ENCODE results near the gene BCL2. TPM values are rescaled to one million over a fixed set of nuclear protein-coding genes. Genes with fewer than 3 reads are reported as not detected.

The BCL2 gene
- polyA plus RNA-seq, 1 experiment: 0.35 TPM

GRCh38 chr18:63175264-63175663 lies 144.3 kb downstream of the BCL2 start:
- peaks cover 21% of the 10 kb centered on the region for H3K27me3 ChIP-seq (ENCODE audit: control insufficient read depth, insufficient read depth, low read length)

GRCh38 chr18:63173983-63174382 lies 145.6 kb downstream of the BCL2 start:
- POLR2A ChIA-PET: no interaction called here
- DNase-seq (ENCODE audit: low read depth, low spot score): no peak
- peaks cover 14% of the 10 kb centered on the region for H3K27me3 ChIP-seq (ENCODE audit: control insufficient read depth, insufficient read depth, low read length)
- no peak for TF ChIP-seq CTCF (IDR thresholded peaks at IDR 0.05; ENCODE audit: low read depth, low read length)
- no peak overlapping the region for H3K27ac ChIP-seq (ENCODE audit: low read depth, low read length)
- no peak overlapping the region for H3K4me3 ChIP-seq (ENCODE audit: low read depth, low read length)
- H3K9me3 ChIP-seq (ENCODE audit: control insufficient read depth, insufficient read depth, low read length): no peaks in the 10 kb centered on the region
- CTCF ChIA-PET: interaction anchor here (0.7 to 1.0 kb wide), 2 partner anchors 8 to 43 kb away, joined by 3 to 4 read pairs; no protein-coding TSS in a partner anchor

More at GRCh38 chr18:63175264-63175663, 144.3 kb downstream of the BCL2 start:
- Histone ChIP-seq H3K9me3 (ENCODE audit: control insufficient read depth, insufficient read depth, low read length) (no peaks in the 10 kb centered on the region), H3K4me3 (ENCODE audit: low read depth, low read length) (no peak overlapping the region), H3K27ac (ENCODE audit: low read depth, low read length) (no peak overlapping the region)
- no peak for DNase-seq (ENCODE audit: low read depth, low spot score)
- TF ChIP-seq CTCF (IDR thresholded peaks at IDR 0.05; ENCODE audit: low read depth, low read length): no peak
- ChIA-PET POLR2A (no interaction called here), CTCF (no interaction called here)

GRCh38 chr18:63169853-63170252 lies 149.7 kb downstream of the BCL2 start:
- POLR2A ChIA-PET: no interaction called here
- CTCF ChIA-PET: no interaction called here
- no peak for TF ChIP-seq CTCF (IDR thresholded peaks at IDR 0.05; ENCODE audit: low read depth, low read length)

GRCh38 chr18:63168287-63168686 lies 151.3 kb downstream of the BCL2 start:
- no peak for DNase-seq (ENCODE audit: low read depth, low spot score)
- H3K27ac ChIP-seq (ENCODE audit: low read depth, low read length): no peak overlapping the region
- H3K4me3 ChIP-seq (ENCODE audit: low read depth, low read length): no peak overlapping the region
- H3K27me3 ChIP-seq (ENCODE audit: control insufficient read depth, insufficient read depth, low read length): no peaks in the 10 kb centered on the region
- TF ChIP-seq CTCF (IDR thresholded peaks at IDR 0.05; ENCODE audit: low read depth, low read length): no peak
- CTCF ChIA-PET: no interaction called here
- H3K9me3 ChIP-seq (ENCODE audit: control insufficient read depth, insufficient read depth, low read length): no peaks in the 10 kb centered on the region
- POLR2A ChIA-PET: no interaction called here

More at GRCh38 chr18:63169853-63170252, 149.7 kb downstream of the BCL2 start:
- Histone ChIP-seq H3K4me3 (ENCODE audit: low read depth, low read length) (no peak overlapping the region), H3K9me3 (ENCODE audit: control insufficient read depth, insufficient read depth, low read length) (no peaks in the 10 kb centered on the region), H3K27me3 (ENCODE audit: control insufficient read depth, insufficient read depth, low read length) (no peaks in the 10 kb centered on the region), H3K27ac (ENCODE audit: low read depth, low read length) (no peak overlapping the region)
- no peak for DNase-seq (ENCODE audit: low read depth, low spot score)

GRCh38 chr18:63166142-63166541 lies 153.4 kb downstream of the BCL2 start:
- no peak for DNase-seq (ENCODE audit: low read depth, low spot score)
- no peak overlapping the region for H3K4me3 ChIP-seq (ENCODE audit: low read depth, low read length)
- no peak overlapping the region for H3K27ac ChIP-seq (ENCODE audit: low read depth, low read length)
- no peak for TF ChIP-seq CTCF (IDR thresholded peaks at IDR 0.05; ENCODE audit: low read depth, low read length)
- no peaks in the 10 kb centered on the region for H3K9me3 ChIP-seq (ENCODE audit: control insufficient read depth, insufficient read depth, low read length)
- no peaks in the 10 kb centered on the region for H3K27me3 ChIP-seq (ENCODE audit: control insufficient read depth, insufficient read depth, low read length)
- CTCF ChIA-PET: interaction anchor here (0.6 kb wide), 1 partner anchor 8 kb away, joined by 4 read pairs; no protein-coding TSS in a partner anchor
- POLR2A ChIA-PET: no interaction called here

Data from AG04450 (cell line).